NCI-H345 treated with DMSO at 0.1 percent for 48 hours (cell line): ENCODE data around the gene EPB41L1.
"Not testable (repeated sequence)": the region's sequence is repeated elsewhere in the genome, so short reads cannot be mapped to it uniquely, and the experiment has no call there.

Experiments
- DNase-seq: peaks from one replicate; lab custom pipeline; 2025; ENCODE audit not compliant: unreplicated experiment; lab: John Stamatoyannopoulos, UW

The EPB41L1 gene

GRCh38 chr20:36125097-36125496, 29.4 kb upstream of the EPB41L1 start:
- no peak for DNase-seq

DNA sequence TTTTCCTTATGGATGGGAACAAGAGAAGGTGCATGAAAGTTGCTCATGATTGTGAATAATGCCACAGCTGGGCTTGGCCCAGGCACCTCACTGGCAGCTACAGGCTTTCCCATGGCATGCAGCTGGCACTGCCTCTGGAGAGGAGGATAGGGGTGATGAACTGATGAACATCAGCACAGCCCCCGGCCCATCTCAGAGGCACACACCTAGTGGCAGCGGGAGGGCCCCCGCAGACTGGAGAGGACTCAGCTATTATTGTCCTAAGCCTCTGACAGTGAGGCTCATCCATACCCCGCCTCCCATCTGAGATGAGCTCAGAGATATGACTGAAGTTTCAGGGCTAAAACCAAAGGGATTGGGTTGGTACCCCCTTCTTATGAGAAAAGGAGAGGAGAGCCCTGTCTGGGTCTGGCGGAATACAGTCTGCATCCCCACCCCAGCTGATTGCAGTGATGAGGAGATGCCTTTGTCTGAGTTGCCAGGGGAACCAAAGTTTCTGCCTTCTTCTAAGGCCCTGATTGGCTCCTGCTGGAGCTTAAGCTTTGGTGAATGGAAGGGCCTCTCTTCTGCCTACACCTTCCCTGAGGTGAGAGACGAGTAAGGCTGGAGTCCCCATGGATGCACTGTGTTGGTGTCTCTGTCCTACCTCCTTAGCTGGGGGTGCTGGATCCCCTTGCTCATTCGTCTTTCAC, 27.6 kb upstream of the EPB41L1 start:
- DNase-seq = no peak

DNA sequence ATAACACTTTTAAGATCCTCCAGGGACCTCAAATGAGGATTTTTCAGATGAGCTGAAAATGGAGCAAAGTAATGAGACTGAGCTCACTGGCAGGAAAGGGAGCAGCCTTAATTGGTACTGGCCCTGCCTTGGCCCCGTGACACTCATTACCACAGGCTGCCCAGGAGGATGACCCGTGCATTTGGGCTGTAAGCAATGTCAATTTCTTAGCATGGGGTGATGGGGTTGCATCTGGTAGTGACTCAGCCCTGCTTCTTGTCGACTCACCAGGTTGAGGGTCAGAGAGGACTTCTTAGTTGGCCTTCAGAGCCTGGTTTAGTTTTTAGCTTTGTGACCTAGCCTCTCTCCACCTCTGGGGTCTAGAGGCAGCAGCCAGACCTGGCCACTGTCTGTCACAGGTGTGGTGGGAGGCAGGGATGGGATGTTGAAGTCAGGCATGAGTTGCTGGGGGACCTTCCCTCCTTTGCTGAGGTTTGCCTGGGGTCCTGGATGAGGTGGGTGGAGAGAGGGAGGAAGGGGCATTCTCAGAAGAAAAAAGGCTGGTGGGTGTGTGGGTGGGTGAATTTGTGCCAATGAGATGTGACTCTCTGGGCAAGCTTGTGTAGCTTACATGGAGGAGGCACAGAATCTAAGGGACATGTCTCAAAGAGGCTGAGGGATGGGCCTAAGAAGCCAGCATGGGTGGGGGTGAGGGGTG, 25.9 kb upstream of the EPB41L1 start:
- DNase-seq = no peak

DNA sequence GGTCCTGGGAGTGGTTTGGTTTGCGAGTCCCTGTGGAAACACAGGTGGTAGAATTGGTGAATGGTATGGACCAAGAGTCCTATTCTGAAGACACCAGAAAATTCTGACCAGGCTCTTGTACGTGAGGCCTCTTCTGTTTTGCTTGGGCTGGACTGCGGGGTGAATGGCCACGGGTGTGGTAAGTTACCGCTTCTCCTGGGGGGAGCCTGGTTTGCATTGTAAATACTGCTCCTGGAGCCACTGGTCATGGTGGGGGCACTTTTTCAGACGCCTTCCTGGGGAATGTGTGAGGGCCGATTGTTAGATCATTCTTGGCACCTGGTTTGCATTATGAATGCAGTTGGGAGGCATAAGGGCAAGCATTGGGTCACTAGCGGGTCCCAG, 25.4 kb upstream of the EPB41L1 start:
- DNase-seq = no peak

DNA sequence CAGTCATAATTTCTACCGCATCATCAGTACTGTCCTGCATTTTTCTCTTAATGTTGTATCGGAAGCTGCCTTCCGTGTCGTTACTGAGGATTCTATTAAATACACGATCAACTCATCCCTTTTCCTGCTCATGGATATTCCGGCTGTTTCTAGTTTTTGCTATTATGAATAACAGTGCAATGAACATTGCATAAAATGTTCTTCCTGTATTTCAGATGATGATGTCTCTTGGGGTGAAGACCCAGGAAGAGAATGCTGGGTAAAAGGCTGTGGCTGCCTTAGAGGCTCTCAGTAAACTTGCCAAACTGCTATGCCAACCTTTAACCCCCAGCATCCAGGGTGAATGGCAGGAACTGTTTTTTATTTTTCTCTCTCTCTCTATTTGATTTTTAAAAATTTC, 24.1 kb upstream of the EPB41L1 start:
- DNase-seq = no peak

- DNase-seq = no peak
Observed at GRCh38 chr20:36132802-36133211, 21.7 kb upstream of the EPB41L1 start.

- no peak for DNase-seq
Observed at GRCh38 chr20:36133821-36134220, 20.7 kb upstream of the EPB41L1 start.

DNA sequence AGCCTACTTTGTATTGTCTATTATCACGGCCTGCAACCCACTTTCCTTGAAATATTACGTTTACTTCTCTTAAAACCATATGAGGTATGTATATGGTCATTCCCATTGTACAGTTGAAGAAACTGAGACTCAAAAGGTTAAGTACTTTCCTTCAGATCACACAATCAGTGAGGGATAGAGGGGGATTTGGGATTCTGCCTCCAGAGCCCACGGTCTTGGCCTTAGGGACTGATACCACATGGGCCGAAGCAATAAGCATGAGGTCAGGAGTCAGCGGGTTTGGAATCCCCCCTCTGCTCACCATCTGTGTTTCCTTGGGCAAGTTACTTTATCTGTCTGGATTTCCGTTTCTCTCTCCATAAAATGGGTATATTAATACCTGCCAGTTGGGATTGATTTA, 19.4 kb upstream of the EPB41L1 start:
- DNase-seq = no peak

DNA sequence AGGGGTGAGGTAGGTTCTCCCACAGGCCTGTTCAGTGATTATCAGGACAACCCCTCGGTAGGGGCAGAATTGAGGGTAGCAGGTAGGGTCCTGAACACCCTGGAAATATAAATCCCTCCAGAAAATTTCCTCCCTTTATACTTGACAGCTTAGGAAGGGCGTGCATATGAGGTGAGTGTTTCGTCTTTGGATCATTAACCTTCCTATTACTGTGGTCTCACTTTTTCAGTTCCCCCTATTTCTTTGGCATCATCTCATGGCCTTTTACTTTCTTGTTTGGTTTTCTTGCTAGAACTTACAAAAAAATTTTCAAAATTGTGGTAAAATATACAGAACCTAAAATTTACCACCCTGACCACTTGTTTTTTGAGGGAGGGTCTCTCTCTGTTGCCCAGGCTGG, 18.7 kb upstream of the EPB41L1 start:
- DNase-seq = no peak

DNA sequence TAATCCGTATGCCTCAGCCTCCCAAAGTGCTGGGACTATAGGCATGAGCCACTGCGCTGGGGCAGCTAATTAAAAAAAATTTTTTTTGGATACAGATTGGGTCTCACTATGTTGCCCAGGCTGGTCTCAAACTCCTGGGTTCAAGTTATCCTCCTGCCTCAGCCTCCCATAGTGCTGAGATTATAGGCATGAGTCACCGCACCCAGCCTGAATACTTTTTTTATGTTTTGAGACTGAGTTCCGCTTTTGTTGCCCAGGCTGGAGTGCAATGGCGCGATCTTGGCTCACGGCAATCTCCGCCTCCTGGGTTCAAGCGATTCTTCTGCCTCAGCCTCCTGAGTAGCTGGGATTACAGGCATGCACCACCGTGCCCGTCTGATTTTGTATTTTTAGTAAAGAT, 17.2 kb upstream of the EPB41L1 start:
- DNase-seq = not testable (repeated sequence)

DNA sequence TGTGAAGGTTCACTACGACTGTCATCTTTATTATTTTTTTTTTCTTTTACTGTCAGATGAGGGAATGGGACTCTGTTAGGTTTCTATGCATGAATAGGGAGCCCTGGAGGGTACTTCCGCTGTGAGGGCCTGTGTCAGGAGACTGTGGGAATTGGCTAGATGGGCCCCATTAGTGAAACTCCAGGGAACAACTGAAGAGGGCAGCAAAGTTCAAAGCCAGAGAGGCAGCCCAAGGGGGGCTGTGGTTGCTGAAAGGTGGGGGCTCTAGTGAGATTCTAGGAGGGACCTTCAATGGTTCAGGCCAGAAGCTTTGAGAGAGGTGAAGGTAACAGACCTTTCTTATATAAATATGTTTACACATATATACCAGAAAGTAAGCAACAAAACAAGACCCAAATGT, 13.2 kb upstream of the EPB41L1 start:
- DNase-seq = no peak

GRCh38 chr20:36144336-36144735, 10.2 kb upstream of the EPB41L1 start:
- DNase-seq = no peak

GRCh38 chr20:36145877-36146707, 8.4 kb upstream of the EPB41L1 start:
- DNase-seq = no peak

DNA sequence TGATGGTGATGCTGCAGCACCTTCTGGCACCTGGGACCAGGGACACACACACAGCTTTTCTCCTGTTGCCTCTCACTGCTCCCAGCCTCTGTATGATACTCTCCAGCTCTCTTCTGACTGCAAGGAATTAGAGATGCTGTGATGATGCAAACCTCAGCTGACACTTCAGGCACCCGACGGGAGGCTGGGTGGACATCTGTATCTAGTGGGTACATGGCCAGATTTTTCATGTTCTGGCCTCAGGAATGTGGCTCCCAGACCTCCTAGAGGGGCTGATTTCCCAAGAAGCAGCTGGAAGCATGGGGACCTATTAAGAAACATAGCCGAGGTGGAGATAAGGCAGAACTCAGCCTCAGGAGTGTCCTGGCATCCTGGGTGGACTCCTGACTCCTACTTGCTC, 6.8 kb upstream of the EPB41L1 start:
- no peak for DNase-seq

DNA sequence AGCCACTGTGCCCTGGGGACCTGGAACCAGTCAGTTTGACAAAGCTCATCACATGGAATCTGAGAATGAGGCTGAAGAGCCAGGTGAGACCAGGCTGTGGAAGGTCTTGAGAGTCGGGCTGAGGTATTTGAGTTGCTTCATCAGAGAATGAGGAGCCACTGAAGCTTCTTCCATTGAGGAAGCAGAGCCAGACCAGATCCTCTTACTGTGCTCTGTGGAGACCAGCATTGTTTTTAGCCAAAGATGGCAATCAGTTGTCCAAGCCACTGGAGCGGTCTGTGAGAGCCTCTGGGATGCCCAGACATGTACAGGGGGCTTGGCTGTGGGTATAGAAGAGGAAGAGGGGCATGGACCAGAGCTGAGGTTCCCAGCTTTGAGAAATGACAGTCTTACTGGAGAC, 6.1 kb upstream of the EPB41L1 start:
- no peak for DNase-seq

DNA sequence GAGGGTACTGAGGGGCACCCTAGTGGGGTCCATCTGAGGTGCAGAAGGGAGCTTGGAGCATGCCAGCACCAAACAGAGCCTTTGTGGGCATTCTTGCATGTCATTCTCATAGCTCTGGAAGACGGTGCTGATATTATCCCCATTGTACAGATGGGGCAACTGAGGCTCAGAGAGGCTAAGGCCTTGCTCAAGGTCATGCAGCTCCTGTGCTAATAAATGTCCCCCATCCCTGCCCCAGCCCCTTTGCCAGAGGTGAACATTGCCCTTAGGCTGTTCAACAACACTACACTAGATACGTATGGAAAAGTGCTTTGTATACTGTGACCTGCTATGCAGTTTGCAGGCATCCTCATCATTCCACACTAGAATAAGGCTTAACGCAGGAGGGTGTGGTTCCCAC, 5.5 kb upstream of the EPB41L1 start:
- no peak for DNase-seq

DNA sequence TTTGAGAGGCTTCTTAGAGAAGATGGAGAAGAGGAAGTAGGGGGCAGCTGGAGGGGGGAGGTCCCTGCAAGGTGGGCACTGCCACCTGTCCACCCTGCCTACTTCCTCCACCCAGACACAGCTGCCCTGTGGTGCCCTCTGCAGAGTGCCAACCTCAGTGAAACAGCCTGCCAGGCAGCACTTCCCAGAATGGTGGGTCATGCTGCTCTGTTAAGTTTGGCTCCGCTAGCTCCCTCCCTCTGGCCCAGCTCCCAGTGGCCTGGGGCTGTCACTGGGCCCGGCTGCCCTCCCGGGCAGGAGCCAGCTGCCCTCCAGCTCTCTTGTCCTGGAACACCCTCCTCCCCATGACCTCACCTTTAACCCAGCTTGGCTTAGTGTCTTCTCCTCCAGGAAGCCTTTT, 5.1 kb upstream of the EPB41L1 start:
- DNase-seq = no peak

DNA sequence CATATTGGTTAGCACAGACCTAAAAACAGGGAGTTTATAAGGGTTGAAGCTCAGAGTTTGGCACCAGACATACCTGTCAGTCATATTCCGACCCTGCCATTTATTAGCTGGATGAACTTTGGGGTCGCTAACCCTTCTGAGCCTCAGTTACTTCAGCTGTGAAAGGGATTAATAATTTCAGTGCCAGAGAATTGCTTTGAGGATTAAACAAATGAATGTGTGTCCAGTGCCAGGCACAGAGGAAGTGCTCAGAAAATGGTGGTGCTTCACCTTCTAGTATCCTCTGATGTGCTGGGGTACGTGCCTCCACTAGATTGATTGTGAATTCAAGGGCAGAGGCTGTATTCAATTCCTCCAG, 4.1 kb upstream of the EPB41L1 start:
- DNase-seq = no peak

GRCh38 chr20:36150847-36151539, 3.5 kb upstream of the EPB41L1 start:
- no peak for DNase-seq

- no peak for DNase-seq
Observed at GRCh38 chr20:36152261-36152660, 2.3 kb upstream of the EPB41L1 start.

GRCh38 chr20:36153204-36153603, 1.3 kb upstream of the EPB41L1 start:
- DNase-seq = no peak
